Left ventricle myocardium inferior (tissue), 1 donor: ENCODE data around the gene ALOX12B. TPM values are rescaled to one million over a fixed set of nuclear protein-coding genes. Genes with fewer than 3 reads are reported as not detected.
A peak's percentile ranks its signal among the peaks of the same experiment; 100 is the strongest.
"Not testable (repeated sequence)": the region's sequence is repeated elsewhere in the genome, so short reads cannot be mapped to it uniquely, and the experiment has no call there.

Source experiments
- DNase-seq: peaks from one replicate; pipeline ENCODE4 v3.0.0-alpha.2; 2020
- H3K27ac ChIP-seq: fragments of 200-600 bp; replicated peaks from 2 replicates; pipeline ENCODE4 v1.8.0; 2021
- H3K27me3 ChIP-seq: fragments of 200-600 bp; 2 replicates; pipeline ENCODE4 v1.8.0; 2021; ENCODE audit warnings: low read depth
- H3K36me3 ChIP-seq: fragments of 200-600 bp; 2 replicates; pipeline ENCODE4 v1.8.0; 2021
- H3K4me1 ChIP-seq: fragments of 200-600 bp; 2 replicates; pipeline ENCODE4 v1.8.0; 2021
- H3K4me3 ChIP-seq: fragments of 200-600 bp; 2 replicates; pipeline ENCODE4 v1.8.0; 2021; ENCODE audit warnings: mild to moderate bottlenecking, moderate library complexity
- H3K9me3 ChIP-seq: fragments of 200-600 bp; replicated peaks from 2 replicates; pipeline ENCODE4 v1.8.0; 2021
- intact Hi-C: fragments of 100-400 bp; cut with micrococcal nuclease; formaldehyde crosslinking; loops from one replicate; pipeline ENCODE4 v1.11.0; 2022
- total RNA-seq: library from RNA; stranded (reverse); fragmentation: NEBNext Ultra II Directional; extraction: Animal tissue kit (Norgen Biotek cat#: 25700); gene quantifications from one replicate; pipeline ENCODE4 v1.2.1, GENCODE V29; 2021
- TF ChIP-seq, protein P1 (sequence below): fragments of 200-600 bp; IDR thresholded peaks from 2 replicates; pipeline ENCODE4 v1.8.0; 2021; ENCODE audit warnings: antibody characterized with exemption, mild to moderate bottlenecking, borderline replicate concordance
- donor health status: DM: no; HTN: yes; CAD: no; lungs with severe emphysema.

Gene ALOX12B
- total RNA-seq, 1 donor from 2014 or later: not detected

- intact Hi-C loops: no loop called here
- no peak for DNase-seq
- no peaks in the 10 kb centered on the region for H3K36me3 ChIP-seq
- no peak overlapping the region for H3K27ac ChIP-seq
- H3K4me1 ChIP-seq: peaks cover 9% of the 10 kb centered on the region
- H3K9me3 ChIP-seq: no peaks in the 10 kb centered on the region
- TF ChIP-seq, protein P1, sequence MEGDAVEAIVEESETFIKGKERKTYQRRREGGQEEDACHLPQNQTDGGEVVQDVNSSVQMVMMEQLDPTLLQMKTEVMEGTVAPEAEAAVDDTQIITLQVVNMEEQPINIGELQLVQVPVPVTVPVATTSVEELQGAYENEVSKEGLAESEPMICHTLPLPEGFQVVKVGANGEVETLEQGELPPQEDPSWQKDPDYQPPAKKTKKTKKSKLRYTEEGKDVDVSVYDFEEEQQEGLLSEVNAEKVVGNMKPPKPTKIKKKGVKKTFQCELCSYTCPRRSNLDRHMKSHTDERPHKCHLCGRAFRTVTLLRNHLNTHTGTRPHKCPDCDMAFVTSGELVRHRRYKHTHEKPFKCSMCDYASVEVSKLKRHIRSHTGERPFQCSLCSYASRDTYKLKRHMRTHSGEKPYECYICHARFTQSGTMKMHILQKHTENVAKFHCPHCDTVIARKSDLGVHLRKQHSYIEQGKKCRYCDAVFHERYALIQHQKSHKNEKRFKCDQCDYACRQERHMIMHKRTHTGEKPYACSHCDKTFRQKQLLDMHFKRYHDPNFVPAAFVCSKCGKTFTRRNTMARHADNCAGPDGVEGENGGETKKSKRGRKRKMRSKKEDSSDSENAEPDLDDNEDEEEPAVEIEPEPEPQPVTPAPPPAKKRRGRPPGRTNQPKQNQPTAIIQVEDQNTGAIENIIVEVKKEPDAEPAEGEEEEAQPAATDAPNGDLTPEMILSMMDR: no peak
- H3K4me3 ChIP-seq: no peak overlapping the region
- H3K27me3 ChIP-seq: peaks cover 81% of the 10 kb centered on the region
Observed at GRCh38 chr17:8064561-8065019, 22.9 kb downstream of the ALOX12B start.

- Histone ChIP-seq H3K36me3 (no peaks in the 10 kb centered on the region), H3K9me3 (no peaks in the 10 kb centered on the region), H3K4me1 (peaks cover 9% of the 10 kb centered on the region), H3K4me3 (no peak overlapping the region), H3K27me3 (peaks cover 87% of the 10 kb centered on the region), H3K27ac (no peak overlapping the region)
- DNase-seq: no peak
- intact Hi-C loops: no loop called here
- TF ChIP-seq, protein P1: no peak
Observed at GRCh38 chr17:8063761-8064534, 23.6 kb downstream of the ALOX12B start.

- intact Hi-C loops: no loop called here
- peaks cover 94% of the 10 kb centered on the region for H3K27me3 ChIP-seq
- TF ChIP-seq, protein P1: no peak
Observed at GRCh38 chr17:8062807-8063483, 24.6 kb downstream of the ALOX12B start.

DNA sequence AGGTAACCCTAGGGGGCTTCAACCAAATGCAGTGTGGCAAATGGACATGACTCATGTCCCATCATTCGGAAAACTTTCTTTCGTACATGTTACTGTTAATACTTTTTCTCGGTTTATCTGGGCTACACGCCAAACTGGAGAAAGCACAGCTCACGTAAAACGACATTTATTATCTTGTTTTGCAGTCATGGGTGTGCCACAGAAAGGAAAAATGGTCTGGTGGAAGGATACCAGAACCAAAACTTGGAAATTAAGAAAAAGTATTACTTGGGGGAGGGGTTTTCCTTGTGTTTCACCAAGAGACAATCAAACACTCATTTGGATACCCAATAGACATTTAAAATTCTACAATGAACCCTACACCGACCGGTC is 25.1 kb downstream of the ALOX12B start:
- TF ChIP-seq, protein P1: no peak
- intact Hi-C loops: no loop called here

More at GRCh38 chr17:8062807-8063483, 24.6 kb downstream of the ALOX12B start:
- Histone ChIP-seq H3K9me3 (no peaks in the 10 kb centered on the region), H3K4me3 (no peak overlapping the region), H3K27ac (no peak overlapping the region), H3K36me3 (no peaks in the 10 kb centered on the region), H3K4me1 (peaks cover 9% of the 10 kb centered on the region)
- no peak for DNase-seq

GRCh38 chr17:8061851-8062250 is 25.7 kb downstream of the ALOX12B start:
- DNase-seq, H3K4me3 ChIP-seq, H3K4me1 ChIP-seq, intact Hi-C loops, H3K9me3 ChIP-seq, H3K36me3 ChIP-seq, H3K27ac ChIP-seq: not testable (repeated sequence)
- H3K27me3 ChIP-seq: peaks cover 92% of the 10 kb centered on the region

More for the DNA sequence above, 25.1 kb downstream of the ALOX12B start:
- Histone ChIP-seq H3K27ac (no peak overlapping the region), H3K4me1 (peaks cover 9% of the 10 kb centered on the region), H3K9me3 (no peaks in the 10 kb centered on the region), H3K36me3 (no peaks in the 10 kb centered on the region), H3K27me3 (peaks cover 92% of the 10 kb centered on the region), H3K4me3 (no peak overlapping the region)
- DNase-seq: no peak

GRCh38 chr17:8060274-8060673 is 27.2 kb downstream of the ALOX12B start:
- TF ChIP-seq, protein P1: peak; percentile 83
- no peak overlapping the region for H3K4me3 ChIP-seq
- no peak overlapping the region for H3K27ac ChIP-seq
- H3K27me3 ChIP-seq: peaks cover 96% of the 10 kb centered on the region
- no peak for DNase-seq
- H3K9me3 ChIP-seq: no peaks in the 10 kb centered on the region
- intact Hi-C loops: no loop called here
- H3K36me3 ChIP-seq: no peaks in the 10 kb centered on the region
- H3K4me1 ChIP-seq: peaks cover 9% of the 10 kb centered on the region
